Mesothelial cell of epicardium (in vitro differentiated cells): Measurements from ENCODE around the gene MBD2. TPM values are rescaled to one million over a fixed set of nuclear protein-coding genes. Genes with fewer than 3 reads are reported as not detected.

ENCODE experiments used
- DNase-seq, 2 experiments: peaks; one replicate each; pipeline ENCODE4 v3.0.0; 2021; ENCODE audit warnings: low spot score in 2 of 2; ENCODE audit not compliant: unreplicated experiment in 2 of 2
- H3K27ac Mint-ChIP-seq: 2 replicates; pipeline ENCODE4 v1.8.0; 2021; ENCODE audit warnings: mixed read lengths
- H3K27me3 Mint-ChIP-seq: 2 replicates; pipeline ENCODE4 v1.8.0; 2021; ENCODE audit warnings: low read depth, mixed read lengths
- H3K36me3 Mint-ChIP-seq: 2 replicates; pipeline ENCODE4 v1.8.0; 2021; ENCODE audit warnings: mixed read lengths
- H3K4me1 Mint-ChIP-seq: 2 replicates; pipeline ENCODE4 v1.8.0; 2021; ENCODE audit warnings: mixed read lengths
- H3K4me3 Mint-ChIP-seq: 2 replicates; pipeline ENCODE4 v1.8.0; 2021; ENCODE audit warnings: mild to moderate bottlenecking, moderate library complexity, mixed read lengths
- H3K9me3 Mint-ChIP-seq: 2 replicates; pipeline ENCODE4 v1.8.0; 2021; ENCODE audit warnings: mixed read lengths
- total RNA-seq: library from RNA; stranded (reverse); gene quantifications from 3 replicates; pipeline ENCODE4 v1.2.1, GENCODE V29; 2021
- TF ChIP-seq, protein P1 (sequence below): fragments of 200-600 bp; sonication (generic); IDR thresholded peaks from one replicate; pipeline ENCODE4 v1.5.0; 2021; ENCODE audit warnings: antibody characterized with exemption; ENCODE audit not compliant: unreplicated experiment

Gene MBD2
- total RNA-seq, 1 donor from 2014 or later: 66.0 TPM

DNA sequence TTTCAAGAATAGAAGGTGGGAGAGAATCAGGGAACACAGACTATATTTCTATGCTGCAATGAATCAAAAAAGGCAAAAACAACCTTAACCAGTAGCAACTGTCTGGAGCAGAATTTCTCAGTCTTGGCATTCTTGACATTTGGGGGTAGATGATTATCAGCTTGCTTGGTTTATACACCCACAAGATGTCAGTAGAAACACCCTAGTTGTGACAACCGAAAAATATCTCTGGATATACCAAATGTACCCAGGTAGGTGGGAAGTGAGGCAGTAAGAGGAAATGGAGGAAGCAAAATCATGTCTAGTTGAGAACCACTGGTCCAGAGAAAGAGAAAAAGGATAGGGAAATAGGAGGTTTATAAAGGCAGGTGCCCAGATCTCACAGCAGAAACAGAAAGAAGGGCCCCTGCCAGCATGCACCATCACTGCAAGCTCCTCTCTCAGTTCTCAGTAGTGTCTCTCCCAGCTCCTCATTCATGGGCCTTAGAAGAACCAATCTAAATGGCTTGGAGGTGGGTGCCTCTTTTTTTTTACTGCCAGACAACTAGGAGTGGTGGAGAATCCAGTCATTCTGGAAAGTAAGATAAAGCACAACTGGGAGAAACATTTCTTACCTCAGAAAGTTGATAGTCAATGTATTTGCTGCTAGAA, 50.4 kb downstream of the MBD2 start:
- peaks cover 10% of the 10 kb centered on the region for H3K36me3 Mint-ChIP-seq
- peaks cover 20% of the 10 kb centered on the region for H3K4me1 Mint-ChIP-seq
- H3K4me3 Mint-ChIP-seq: no peak overlapping the region
- DNase-seq: no peak
- H3K27ac Mint-ChIP-seq: peak overlapping the region; percentile 6
- H3K9me3 Mint-ChIP-seq: no peaks in the 10 kb centered on the region
- TF ChIP-seq, protein P1, sequence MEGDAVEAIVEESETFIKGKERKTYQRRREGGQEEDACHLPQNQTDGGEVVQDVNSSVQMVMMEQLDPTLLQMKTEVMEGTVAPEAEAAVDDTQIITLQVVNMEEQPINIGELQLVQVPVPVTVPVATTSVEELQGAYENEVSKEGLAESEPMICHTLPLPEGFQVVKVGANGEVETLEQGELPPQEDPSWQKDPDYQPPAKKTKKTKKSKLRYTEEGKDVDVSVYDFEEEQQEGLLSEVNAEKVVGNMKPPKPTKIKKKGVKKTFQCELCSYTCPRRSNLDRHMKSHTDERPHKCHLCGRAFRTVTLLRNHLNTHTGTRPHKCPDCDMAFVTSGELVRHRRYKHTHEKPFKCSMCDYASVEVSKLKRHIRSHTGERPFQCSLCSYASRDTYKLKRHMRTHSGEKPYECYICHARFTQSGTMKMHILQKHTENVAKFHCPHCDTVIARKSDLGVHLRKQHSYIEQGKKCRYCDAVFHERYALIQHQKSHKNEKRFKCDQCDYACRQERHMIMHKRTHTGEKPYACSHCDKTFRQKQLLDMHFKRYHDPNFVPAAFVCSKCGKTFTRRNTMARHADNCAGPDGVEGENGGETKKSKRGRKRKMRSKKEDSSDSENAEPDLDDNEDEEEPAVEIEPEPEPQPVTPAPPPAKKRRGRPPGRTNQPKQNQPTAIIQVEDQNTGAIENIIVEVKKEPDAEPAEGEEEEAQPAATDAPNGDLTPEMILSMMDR: no peak
- H3K27me3 Mint-ChIP-seq: no peaks in the 10 kb centered on the region

DNA sequence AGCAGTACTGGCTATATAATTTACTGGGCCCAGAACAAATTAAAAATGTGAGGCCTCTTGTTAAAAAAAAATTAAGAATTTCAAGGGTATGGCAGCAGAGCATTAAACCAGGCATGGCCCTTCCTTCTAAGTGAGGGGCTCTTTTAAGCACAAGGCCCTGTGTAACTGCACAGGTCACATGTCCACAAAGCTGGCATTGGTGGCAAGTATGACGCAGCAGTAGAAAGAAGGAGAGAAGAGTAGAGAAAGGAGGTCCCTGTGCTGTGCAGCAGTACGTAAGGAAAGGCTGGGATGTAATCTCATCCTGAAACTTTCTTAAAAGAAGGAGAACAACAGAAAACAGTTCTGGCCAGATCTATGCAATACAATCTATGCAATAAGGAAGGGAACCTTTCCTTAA, 51.2 kb downstream of the MBD2 start:
- peaks cover 10% of the 10 kb centered on the region for H3K36me3 Mint-ChIP-seq
- peaks cover 20% of the 10 kb centered on the region for H3K4me1 Mint-ChIP-seq
- DNase-seq: no peak
- no peaks in the 10 kb centered on the region for H3K27me3 Mint-ChIP-seq
- H3K4me3 Mint-ChIP-seq: no peak overlapping the region
- no peaks in the 10 kb centered on the region for H3K9me3 Mint-ChIP-seq
- H3K27ac Mint-ChIP-seq: no peak overlapping the region
- TF ChIP-seq, protein P1: no peak

DNA sequence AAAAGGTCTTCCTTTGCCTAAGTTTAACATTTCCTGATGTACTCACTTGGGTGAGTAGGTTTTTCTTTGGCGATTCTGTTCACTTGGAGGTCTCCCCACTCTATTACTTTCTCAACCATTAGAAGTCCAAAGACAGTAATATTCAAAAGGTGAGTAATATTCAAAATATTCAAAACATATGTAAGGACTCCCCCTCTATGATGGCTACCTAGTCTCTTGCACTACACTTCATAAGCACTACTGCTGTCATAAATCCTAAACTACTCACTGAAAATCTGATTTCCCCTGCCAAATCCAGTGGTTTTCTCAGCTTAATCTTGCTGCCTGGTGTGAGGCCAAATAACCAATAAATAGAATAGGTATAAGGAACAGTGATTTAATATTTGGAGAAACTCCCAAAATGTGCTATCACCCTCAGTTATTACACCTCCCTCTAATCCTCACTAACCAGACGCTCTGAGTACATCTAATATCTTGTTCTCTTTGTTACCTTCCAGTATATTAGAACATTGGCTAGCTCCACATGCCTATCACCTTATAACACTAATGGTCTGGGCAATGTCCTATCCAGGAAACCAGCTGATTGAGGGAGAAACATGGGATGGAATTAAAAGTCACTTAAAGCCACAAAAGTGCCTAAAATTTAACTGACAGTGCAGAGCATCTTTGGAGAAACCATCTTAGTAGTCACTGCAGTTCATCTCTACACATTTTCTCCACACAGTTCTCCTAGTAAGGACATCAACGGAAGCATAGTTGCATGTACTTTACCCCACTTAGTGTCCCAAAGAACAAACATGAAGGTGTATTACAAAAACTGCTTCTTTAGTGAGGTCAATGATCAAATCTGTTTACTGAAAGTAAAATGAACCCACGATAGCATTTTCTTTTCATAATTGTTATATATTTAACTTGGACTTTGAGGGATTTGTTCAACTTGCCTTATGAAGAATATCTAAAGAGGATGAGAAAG, 54.8 kb downstream of the MBD2 start:
- no peaks in the 10 kb centered on the region for H3K27me3 Mint-ChIP-seq
- no peak overlapping the region for H3K4me3 Mint-ChIP-seq

DNA sequence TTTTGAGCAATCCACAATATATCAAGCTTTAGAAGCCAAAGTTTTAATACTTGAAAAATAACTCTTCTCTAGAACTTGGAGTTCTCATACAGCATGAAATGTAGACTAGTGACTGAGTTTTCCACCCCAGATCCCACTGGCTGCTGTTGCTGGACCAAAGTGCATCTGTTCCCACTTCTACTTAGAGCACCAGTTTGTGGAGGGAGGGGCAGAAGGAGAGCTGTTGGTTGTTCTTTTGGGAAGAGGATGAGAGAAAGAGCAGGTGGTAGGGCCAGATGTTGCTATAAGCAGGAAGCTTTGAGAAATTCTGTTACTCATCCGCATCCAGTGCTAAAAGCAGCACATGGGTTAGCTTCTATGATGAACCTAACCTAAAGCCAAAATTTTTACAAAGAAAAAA, 59.0 kb downstream of the MBD2 start:
- no peaks in the 10 kb centered on the region for H3K27me3 Mint-ChIP-seq

More for the DNA sequence above, 54.8 kb downstream of the MBD2 start:
- no peaks in the 10 kb centered on the region for H3K9me3 Mint-ChIP-seq
- H3K36me3 Mint-ChIP-seq: peaks cover 8% of the 10 kb centered on the region
- DNase-seq: no peak
- TF ChIP-seq, protein P1: no peak
- no peak overlapping the region for H3K27ac Mint-ChIP-seq
- peaks cover 15% of the 10 kb centered on the region for H3K4me1 Mint-ChIP-seq

DNA sequence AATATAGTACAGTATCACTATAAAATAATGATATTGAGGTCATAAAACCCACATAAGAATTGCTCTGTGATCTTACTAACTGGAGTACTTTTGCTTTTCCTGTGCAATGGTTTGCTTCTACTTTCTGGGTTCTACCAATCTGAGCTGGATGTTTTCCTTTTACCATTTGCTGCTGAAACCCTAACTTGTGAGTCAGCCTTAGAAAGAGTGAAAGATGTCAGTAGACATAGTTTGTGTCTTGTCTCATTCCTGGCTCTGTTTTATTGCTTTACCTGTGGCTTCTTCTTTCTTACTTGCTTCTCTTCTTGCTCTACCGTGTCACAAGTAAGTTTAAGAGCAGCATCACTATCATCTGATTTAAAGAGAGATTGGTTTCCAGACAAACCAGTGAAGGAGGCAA, 61.0 kb downstream of the MBD2 start:
- no peaks in the 10 kb centered on the region for H3K27me3 Mint-ChIP-seq
- peaks cover 22% of the 10 kb centered on the region for H3K4me1 Mint-ChIP-seq
- H3K9me3 Mint-ChIP-seq: no peaks in the 10 kb centered on the region
- DNase-seq: no peak
- H3K27ac Mint-ChIP-seq: no peak overlapping the region
- TF ChIP-seq, protein P1: no peak
- no peak overlapping the region for H3K4me3 Mint-ChIP-seq
- H3K36me3 Mint-ChIP-seq: peaks cover 40% of the 10 kb centered on the region

More for the DNA sequence above, 59.0 kb downstream of the MBD2 start:
- TF ChIP-seq, protein P1: no peak
- Mint-ChIP-seq H3K36me3 (peaks cover 27% of the 10 kb centered on the region), H3K4me3 (no peak overlapping the region), H3K4me1 (peaks cover 9% of the 10 kb centered on the region), H3K27ac (peak overlapping the region; percentile 84), H3K9me3 (no peaks in the 10 kb centered on the region)
- no peak for DNase-seq
